Chondrocyte (in vitro differentiated cells): ENCODE data around the gene CFAP68. TPM values are rescaled to one million over a fixed set of nuclear protein-coding genes. Genes with fewer than 3 reads are reported as not detected.
"Not testable (repeated sequence)": the region's sequence is repeated elsewhere in the genome, so short reads cannot be mapped to it uniquely, and the experiment has no call there.

Source experiments
- DNase-seq: peaks from one replicate; pipeline ENCODE4 v3.0.0; 2021; ENCODE audit warnings: mixed read lengths, low spot score
- H3K27ac Mint-ChIP-seq: one replicate; pipeline ENCODE4 v1.8.0; 2021; ENCODE audit warnings: mild to moderate bottlenecking, moderate library complexity, mixed read lengths; ENCODE audit not compliant: unreplicated experiment
- H3K27me3 Mint-ChIP-seq: 2 replicates; pipeline ENCODE4 v1.8.0; 2021; ENCODE audit warnings: low read depth, mixed read lengths
- H3K36me3 Mint-ChIP-seq: 2 replicates; pipeline ENCODE4 v1.8.0; 2021; ENCODE audit warnings: low read depth, mixed read lengths
- H3K4me1 Mint-ChIP-seq: 2 replicates; pipeline ENCODE4 v1.8.0; 2021; ENCODE audit warnings: low read depth, mild to moderate bottlenecking, mixed read lengths
- H3K4me3 Mint-ChIP-seq: one replicate; pipeline ENCODE4 v1.8.0; 2021; ENCODE audit warnings: mild to moderate bottlenecking, moderate library complexity, mixed read lengths; ENCODE audit not compliant: unreplicated experiment
- H3K9me3 Mint-ChIP-seq: 2 replicates; pipeline ENCODE4 v1.8.0; 2021; ENCODE audit warnings: low read depth, mixed read lengths
- total RNA-seq: library from RNA; stranded (reverse); gene quantifications from 3 replicates; pipeline ENCODE4 v1.2.1, GENCODE V29; 2021
- TF ChIP-seq, protein P1 (sequence below): fragments of 200-600 bp; sonication (generic); IDR thresholded peaks from 2 replicates; pipeline ENCODE4 v1.5.0; 2021; ENCODE audit warnings: antibody characterized with exemption, mild to moderate bottlenecking, moderate library complexity

Gene CFAP68
- total RNA-seq, 1 donor from 2014 or later, result 11.3 TPM

DNA sequence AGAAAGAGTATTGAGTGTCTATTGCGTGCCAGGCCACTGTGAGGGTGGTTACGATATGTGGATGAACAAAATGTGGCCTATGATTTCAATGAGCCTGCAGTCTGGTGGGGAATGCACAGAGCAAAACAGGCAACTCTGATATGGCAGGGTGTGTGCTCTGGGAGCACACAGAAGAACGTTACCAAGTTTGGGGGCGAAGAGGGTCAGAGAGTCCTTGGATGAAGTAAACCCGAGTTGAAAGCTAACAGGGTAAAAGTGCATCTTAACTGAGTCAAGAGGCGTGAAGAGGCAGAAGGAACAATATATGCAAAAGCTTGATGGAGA is 258 bp downstream of the CFAP68 start:
- H3K27ac Mint-ChIP-seq, result peak overlapping the region; percentile 100
- no peaks in the 10 kb centered on the region for H3K27me3 Mint-ChIP-seq
- no peak for DNase-seq

DNA sequence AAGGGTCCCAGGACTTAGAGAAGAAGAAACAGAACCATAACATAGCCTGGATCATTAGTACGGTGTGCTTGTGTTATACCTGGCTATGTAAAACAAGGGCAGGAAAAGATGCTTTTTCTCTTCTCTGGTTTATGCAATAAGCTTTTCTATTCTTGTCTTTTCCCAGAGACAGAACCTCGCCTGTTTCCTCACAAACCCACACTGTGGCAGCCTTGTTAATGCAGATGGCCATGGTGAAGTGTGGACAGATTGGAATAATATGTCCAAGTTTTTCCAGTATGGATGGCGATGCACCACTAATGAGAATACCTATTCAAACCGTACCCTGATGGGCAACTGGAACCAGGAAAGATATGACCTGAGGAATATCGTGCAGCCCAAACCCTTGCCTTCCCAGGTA is 2.9 kb downstream of the CFAP68 start:
- peaks cover 11% of the 10 kb centered on the region for H3K4me1 Mint-ChIP-seq
- TF ChIP-seq, protein P1, sequence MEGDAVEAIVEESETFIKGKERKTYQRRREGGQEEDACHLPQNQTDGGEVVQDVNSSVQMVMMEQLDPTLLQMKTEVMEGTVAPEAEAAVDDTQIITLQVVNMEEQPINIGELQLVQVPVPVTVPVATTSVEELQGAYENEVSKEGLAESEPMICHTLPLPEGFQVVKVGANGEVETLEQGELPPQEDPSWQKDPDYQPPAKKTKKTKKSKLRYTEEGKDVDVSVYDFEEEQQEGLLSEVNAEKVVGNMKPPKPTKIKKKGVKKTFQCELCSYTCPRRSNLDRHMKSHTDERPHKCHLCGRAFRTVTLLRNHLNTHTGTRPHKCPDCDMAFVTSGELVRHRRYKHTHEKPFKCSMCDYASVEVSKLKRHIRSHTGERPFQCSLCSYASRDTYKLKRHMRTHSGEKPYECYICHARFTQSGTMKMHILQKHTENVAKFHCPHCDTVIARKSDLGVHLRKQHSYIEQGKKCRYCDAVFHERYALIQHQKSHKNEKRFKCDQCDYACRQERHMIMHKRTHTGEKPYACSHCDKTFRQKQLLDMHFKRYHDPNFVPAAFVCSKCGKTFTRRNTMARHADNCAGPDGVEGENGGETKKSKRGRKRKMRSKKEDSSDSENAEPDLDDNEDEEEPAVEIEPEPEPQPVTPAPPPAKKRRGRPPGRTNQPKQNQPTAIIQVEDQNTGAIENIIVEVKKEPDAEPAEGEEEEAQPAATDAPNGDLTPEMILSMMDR, result no peak
- no peaks in the 10 kb centered on the region for H3K36me3 Mint-ChIP-seq
- no peak for DNase-seq
- H3K4me3 Mint-ChIP-seq, result no peak overlapping the region
- no peaks in the 10 kb centered on the region for H3K27me3 Mint-ChIP-seq
- no peaks in the 10 kb centered on the region for H3K9me3 Mint-ChIP-seq
- H3K27ac Mint-ChIP-seq, result no peak overlapping the region

More for the DNA sequence above, 258 bp downstream of the CFAP68 start:
- TF ChIP-seq, protein P1, result no peak
- peaks cover 11% of the 10 kb centered on the region for H3K4me1 Mint-ChIP-seq
- H3K9me3 Mint-ChIP-seq, result no peaks in the 10 kb centered on the region
- H3K4me3 Mint-ChIP-seq, result peak overlapping the region; percentile 95
- H3K36me3 Mint-ChIP-seq, result no peaks in the 10 kb centered on the region

DNA sequence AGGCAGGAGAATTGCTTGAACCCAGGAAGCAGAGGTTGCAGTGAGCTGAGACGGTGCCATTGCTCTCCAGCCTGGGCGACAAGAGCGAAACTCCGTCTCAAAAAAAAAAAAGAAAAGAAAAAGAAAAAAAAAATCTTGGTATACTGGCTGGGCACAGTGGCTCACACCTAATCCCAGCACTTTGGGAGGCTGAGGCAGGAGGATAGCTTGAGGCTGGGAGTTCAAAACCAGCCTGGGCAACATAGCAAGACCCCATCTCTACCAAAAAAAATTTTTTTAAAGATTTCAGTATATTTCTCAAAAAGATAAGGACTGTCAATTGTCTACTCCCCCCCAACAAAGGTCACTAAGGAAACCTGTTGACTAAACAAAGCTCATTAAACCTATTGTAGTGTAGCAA is 5.7 kb downstream of the CFAP68 start:
- H3K9me3 Mint-ChIP-seq, H3K27me3 Mint-ChIP-seq, H3K27ac Mint-ChIP-seq, H3K4me3 Mint-ChIP-seq, DNase-seq, H3K36me3 Mint-ChIP-seq, H3K4me1 Mint-ChIP-seq: not testable (repeated sequence)

DNA sequence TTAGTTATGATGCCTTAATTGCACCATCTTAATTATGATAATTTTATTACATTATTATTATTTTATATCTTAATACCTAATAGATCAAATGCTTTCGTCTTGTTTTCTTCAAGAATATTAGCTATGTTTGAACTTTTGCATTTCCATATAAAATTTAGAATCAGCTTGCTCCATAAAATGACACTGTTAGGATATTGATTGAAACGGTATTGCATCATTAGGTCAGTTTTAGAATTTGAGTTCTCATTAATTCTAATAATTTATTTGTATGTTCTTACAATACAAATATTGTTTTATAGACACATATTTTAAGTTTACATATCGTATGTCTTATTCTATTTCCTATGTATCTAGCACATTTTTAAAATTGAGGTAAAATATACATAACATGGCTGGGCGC is 6.7 kb downstream of the CFAP68 start:
- Mint-ChIP-seq H3K27me3 (no peaks in the 10 kb centered on the region), H3K9me3 (no peaks in the 10 kb centered on the region), H3K27ac (no peak overlapping the region), H3K36me3 (no peaks in the 10 kb centered on the region), H3K4me3 (no peak overlapping the region), H3K4me1 (no peaks in the 10 kb centered on the region)
- TF ChIP-seq, protein P1, result no peak
- no peak for DNase-seq

DNA sequence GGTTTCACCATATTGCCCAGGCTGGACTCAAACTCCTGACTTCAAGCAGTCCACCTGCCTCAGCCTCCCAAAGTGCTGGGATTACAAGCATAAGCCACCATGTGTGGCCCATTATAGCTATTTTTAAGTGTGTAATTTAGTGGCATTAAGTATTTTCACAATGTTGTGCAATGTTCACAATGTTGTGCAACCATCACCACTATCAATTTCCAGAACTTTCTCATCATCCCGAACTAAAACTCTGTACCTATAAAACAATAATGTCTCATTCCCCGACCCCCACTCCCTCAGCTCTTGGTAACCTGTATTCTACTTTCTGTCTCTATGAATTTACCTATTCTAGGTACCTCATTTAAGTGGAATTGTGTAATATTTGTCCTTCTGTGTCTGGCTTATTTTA is 7.5 kb downstream of the CFAP68 start:
- Mint-ChIP-seq H3K4me3 (no peak overlapping the region), H3K36me3 (no peaks in the 10 kb centered on the region), H3K27me3 (no peaks in the 10 kb centered on the region), H3K9me3 (peaks cover 3% of the 10 kb centered on the region), H3K4me1 (no peaks in the 10 kb centered on the region), H3K27ac (no peak overlapping the region)
- no peak for DNase-seq
- TF ChIP-seq, protein P1, result no peak

DNA sequence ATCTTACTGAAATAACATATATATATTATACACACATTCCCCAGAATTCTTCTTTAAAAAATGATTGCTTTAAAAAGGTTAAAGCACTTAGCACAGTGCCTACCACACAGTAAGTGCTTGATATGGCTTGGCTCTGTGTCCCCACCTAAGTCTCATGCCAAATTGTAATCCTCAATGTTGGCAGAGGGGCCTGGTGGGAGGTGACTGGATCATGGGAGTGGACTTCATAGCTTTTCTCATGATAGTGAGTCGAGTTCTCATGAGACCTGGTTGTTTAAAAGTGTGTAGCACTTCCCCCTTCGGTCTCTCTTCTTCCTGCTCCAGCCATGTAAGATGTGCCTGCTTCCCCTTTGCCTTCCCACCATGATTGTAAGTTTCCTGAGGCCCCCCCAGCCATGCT is 26.1 kb downstream of the CFAP68 start:
- Mint-ChIP-seq H3K27me3 (no peaks in the 10 kb centered on the region), H3K4me1 (peaks cover 52% of the 10 kb centered on the region), H3K9me3 (peaks cover 3% of the 10 kb centered on the region), H3K27ac (peak overlapping the region; percentile 97), H3K4me3 (no peak overlapping the region), H3K36me3 (peaks cover 16% of the 10 kb centered on the region)
- TF ChIP-seq, protein P1, result no peak
- DNase-seq, result no peak
